Body of pancreas (tissue), 4 donors: Measurements from ENCODE around the gene S100A7. TPM values are rescaled to one million over a fixed set of nuclear protein-coding genes. Genes with fewer than 3 reads are reported as not detected.

Source experiments
- ATAC-seq: fragments of 150-250 bp; one replicate; pipeline ENCODE4 v1.9.1; 2016
- DNase-seq, 4 donors: peaks; one replicate each; pipeline ENCODE4 v3.0.0-alpha.2; 2019
- H3K27ac ChIP-seq, 4 donors: fragments of 200-600 bp; sonication (generic); 1 replicate in 3 of 4; 2 replicates in 1 of 4; pipeline versions ENCODE4 v1.5.1 to v1.6.1; 2016 to 2019; ENCODE audit warnings: mild to moderate bottlenecking in 1 of 4, mixed read lengths in 1 of 4, moderate library complexity in 1 of 4
- H3K27me3 ChIP-seq, 2 donors: fragments of 200-600 bp; sonication (generic); one replicate each; pipeline ENCODE4 v1.6.0; 2016; ENCODE audit warnings: mild to moderate bottlenecking in 1 of 2
- H3K36me3 ChIP-seq, 2 donors: fragments of 200-600 bp; sonication (generic); replicated peaks in 1 of 2; 2 replicates each; pipeline ENCODE4 v1.5.1; 2016; ENCODE audit warnings: low read depth in 2 of 2; ENCODE audit not compliant: insufficient read depth in 1 of 2
- H3K4me1 ChIP-seq: fragments of 200-600 bp; sonication (generic); one replicate; pipeline ENCODE4 v1.6.0; 2016
- H3K4me3 ChIP-seq, 2 donors: fragments of 200-600 bp; sonication (generic); 1 replicate in 1 of 2; 2 replicates in 1 of 2; pipeline ENCODE4 v1.5.1; 2016 to 2019
- H3K9me3 ChIP-seq, 3 donors: fragments of 200-600 bp; sonication (generic); 1 replicate in 2 of 3; 2 replicates in 1 of 3; pipeline ENCODE4 v1.5.1; 2016
- POLR2A ChIP-seq, 3 donors: fragments of 450-650 bp; IDR thresholded peaks; one replicate each; pipeline ENCODE4 v1.6.1; 2016; ENCODE audit warnings: antibody characterized with exemption in 3 of 3, mild to moderate bottlenecking in 2 of 3
- WGBS, 2 donors: methylation state at CpG; one replicate each; pipeline ENCODE4 v1.1.5; 2017; 5-methylcytosine and 5-hydroxymethylcytosine counted together
- intact Hi-C: fragments of 100-400 bp; cut with DNase I; formaldehyde crosslinking; loops from one replicate; pipeline ENCODE4 v1.15.1; 2023
- total RNA-seq, 2 donors: library from RNA; depleted of rRNA; stranded (reverse); fragments of >200 nt; gene quantifications; one replicate each; pipeline ENCODE4 v1.1.0, GENCODE V29; 2016
- TF ChIP-seq, protein P1 (sequence below), 7 experiments: fragments of 450-650 bp in 4 of 7; fragments of 200-600 bp in 3 of 7; sonication (generic) in 3 of 7; IDR thresholded peaks; one replicate each; pipeline ENCODE4 v1.5.1; 2016 to 2019; ENCODE audit warnings: antibody characterized with exemption in 7 of 7

S100A7 gene
- total RNA-seq, 2 donors from 2014 or later: not detected

DNA sequence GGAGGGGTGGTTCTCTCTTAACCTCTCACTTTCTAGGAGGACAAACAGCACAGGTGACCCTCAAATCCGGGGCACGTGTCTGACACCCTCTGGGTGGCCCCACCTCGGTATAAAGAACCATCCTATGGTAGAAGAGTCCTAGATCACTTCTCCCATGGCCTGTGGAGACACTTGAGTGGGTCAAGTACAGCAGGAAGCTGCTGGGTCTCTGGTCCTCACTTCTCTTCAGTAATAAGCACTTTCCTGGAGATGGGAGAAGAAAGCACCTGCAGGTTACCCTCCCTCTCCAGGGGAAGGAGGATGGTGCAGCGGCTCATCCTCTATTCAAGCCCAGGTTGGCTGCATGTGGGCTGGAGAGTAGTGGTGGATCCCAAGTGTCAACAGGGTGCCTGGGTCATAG lies 17.0 kb downstream of the S100A7 start:
- DNase-seq (no peak), ATAC-seq (no peak)
- Histone ChIP-seq H3K4me1 (no peaks in the 10 kb centered on the region), H3K9me3 (no peaks in the 10 kb centered on the region), H3K27me3 (no peaks in the 10 kb centered on the region), H3K4me3 (no peak overlapping the region), H3K36me3 (no peaks in the 10 kb centered on the region), H3K27ac (no peak overlapping the region)
- intact Hi-C loops: no loop called here
- 40 to 45% methylated on average over 4 of the region's 4 CpGs for WGBS, 2 donors
- TF ChIP-seq, protein P1, sequence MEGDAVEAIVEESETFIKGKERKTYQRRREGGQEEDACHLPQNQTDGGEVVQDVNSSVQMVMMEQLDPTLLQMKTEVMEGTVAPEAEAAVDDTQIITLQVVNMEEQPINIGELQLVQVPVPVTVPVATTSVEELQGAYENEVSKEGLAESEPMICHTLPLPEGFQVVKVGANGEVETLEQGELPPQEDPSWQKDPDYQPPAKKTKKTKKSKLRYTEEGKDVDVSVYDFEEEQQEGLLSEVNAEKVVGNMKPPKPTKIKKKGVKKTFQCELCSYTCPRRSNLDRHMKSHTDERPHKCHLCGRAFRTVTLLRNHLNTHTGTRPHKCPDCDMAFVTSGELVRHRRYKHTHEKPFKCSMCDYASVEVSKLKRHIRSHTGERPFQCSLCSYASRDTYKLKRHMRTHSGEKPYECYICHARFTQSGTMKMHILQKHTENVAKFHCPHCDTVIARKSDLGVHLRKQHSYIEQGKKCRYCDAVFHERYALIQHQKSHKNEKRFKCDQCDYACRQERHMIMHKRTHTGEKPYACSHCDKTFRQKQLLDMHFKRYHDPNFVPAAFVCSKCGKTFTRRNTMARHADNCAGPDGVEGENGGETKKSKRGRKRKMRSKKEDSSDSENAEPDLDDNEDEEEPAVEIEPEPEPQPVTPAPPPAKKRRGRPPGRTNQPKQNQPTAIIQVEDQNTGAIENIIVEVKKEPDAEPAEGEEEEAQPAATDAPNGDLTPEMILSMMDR (IDR thresholded peaks at IDR 0.05): no peak
- no peak for TF ChIP-seq POLR2A (IDR thresholded peaks at IDR 0.05)

DNA sequence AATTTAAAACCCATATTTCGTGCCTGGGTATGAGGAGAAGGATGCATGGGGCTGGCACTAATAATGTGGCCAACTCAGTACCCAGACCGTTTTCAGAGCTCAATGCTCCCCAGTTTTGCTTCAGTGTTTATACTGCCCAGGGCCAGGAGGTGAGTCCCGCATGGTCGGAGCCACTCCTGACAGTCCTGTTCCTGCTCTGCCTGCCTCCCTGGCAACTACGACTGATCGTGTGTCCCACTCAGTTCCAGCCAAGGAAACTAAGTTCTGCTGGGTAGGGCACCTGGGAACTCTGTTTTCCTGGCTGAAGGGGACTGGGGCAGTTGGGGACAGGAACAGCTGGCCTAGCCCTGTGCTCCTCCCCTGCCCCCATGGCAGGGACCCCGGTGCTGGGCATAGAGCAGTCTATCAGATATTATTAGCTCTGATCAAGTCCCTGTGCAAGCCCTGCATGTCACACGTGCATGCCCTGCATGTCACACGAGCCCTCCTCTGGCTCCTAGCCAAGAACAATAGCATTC lies 19.2 kb downstream of the S100A7 start:
- WGBS, 2 donors: 50% methylated on average over 9 of the region's 9 CpGs
- Histone ChIP-seq H3K4me1 (no peaks in the 10 kb centered on the region), H3K36me3 (no peaks in the 10 kb centered on the region), H3K4me3 (no peak overlapping the region), H3K9me3 (no peaks in the 10 kb centered on the region), H3K27ac (no peak overlapping the region), H3K27me3 (no peaks in the 10 kb centered on the region)
- intact Hi-C loops: no loop called here
- DNase-seq (no peak), ATAC-seq (no peak)
- TF ChIP-seq, protein P1 (IDR thresholded peaks at IDR 0.05): no peak

DNA sequence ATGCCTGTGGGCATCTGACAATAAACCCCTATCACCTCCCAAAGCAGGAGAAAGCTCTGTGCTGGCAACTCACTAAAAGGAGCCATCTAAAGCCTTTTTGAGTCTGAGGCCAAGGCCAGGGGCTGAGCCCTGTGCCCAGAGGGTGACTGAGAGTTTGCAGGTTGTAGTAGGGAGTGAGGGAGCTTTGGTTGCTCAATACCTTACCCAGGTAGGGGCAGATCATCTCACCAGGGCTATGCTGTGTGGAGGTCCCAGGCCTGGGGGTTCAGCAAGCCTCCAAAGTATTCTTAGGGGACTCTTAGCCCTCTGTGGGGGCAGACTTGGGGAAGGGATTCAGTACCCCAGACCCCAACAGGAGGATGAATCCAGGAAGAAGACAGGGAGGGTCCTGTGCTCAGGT lies 21.2 kb downstream of the S100A7 start:
- ATAC-seq (no peak), DNase-seq (no peak)
- H3K4me1 ChIP-seq: no peaks in the 10 kb centered on the region
- intact Hi-C loops: no loop called here
- no peak for TF ChIP-seq POLR2A (IDR thresholded peaks at IDR 0.05)
- TF ChIP-seq, protein P1 (IDR thresholded peaks at IDR 0.05): no peak
- H3K9me3 ChIP-seq: no peaks in the 10 kb centered on the region
- H3K36me3 ChIP-seq: no peaks in the 10 kb centered on the region
- no peak overlapping the region for H3K4me3 ChIP-seq
- no peaks in the 10 kb centered on the region for H3K27me3 ChIP-seq
- H3K27ac ChIP-seq: no peak overlapping the region

DNA sequence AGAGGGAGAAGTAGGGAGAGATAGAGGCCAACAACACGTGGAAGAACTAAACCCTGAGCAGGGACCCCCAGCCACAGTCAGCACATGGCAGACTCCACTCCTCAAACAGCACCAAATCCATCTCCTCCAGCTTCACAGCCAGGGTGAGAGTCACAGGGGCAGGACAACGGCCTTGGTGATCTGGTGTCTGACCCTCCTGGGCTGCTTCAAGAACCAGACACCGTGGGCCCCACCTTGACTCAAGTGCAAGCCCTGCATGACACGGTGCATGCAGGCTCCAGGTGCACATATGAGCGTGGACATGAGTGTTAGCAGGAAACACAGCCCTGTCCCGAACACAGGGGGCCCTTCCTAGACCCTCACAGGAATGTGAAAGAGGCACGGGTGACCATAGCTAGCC lies 21.9 kb downstream of the S100A7 start:
- H3K27ac ChIP-seq: no peak overlapping the region
- intact Hi-C loops: no loop called here
- no peak for TF ChIP-seq POLR2A (IDR thresholded peaks at IDR 0.05)
- TF ChIP-seq, protein P1 (IDR thresholded peaks at IDR 0.05): no peak
- no peaks in the 10 kb centered on the region for H3K36me3 ChIP-seq
- no peak for DNase-seq
- H3K4me1 ChIP-seq: no peaks in the 10 kb centered on the region
- no peaks in the 10 kb centered on the region for H3K27me3 ChIP-seq
- H3K4me3 ChIP-seq: no peak overlapping the region
- no peaks in the 10 kb centered on the region for H3K9me3 ChIP-seq
- 47 to 61% methylated on average over 7 of the region's 7 CpGs for WGBS, 2 donors
- ATAC-seq: no peak

DNA sequence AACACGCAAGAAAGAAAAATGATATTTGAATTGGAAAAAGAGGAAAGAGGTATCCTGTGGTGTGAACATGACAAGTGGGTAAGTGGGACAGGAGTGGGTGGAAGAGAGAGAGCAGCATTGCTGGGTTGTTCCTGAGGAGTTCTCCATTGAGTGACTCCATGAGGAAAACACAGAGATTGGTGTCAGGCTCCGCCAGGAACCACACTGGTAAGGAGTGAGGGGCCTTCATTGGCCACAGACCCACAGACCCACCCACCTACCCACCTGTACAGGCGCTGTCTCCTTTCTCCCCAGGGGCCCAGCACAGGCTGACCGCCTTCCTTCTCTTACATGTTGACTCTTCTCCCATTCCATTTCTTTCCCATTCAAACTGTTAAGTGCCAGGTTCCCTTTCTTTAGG lies 23.2 kb downstream of the S100A7 start:
- H3K27me3 ChIP-seq: no peaks in the 10 kb centered on the region
- H3K4me3 ChIP-seq: no peak overlapping the region
- intact Hi-C loops: no loop called here
- H3K9me3 ChIP-seq: no peaks in the 10 kb centered on the region
- 74% methylated on average over 4 of the region's 4 CpGs for WGBS, 2 donors
- no peaks in the 10 kb centered on the region for H3K36me3 ChIP-seq
- ATAC-seq: no peak
- H3K4me1 ChIP-seq: no peaks in the 10 kb centered on the region
- TF ChIP-seq, protein P1 (IDR thresholded peaks at IDR 0.05): no peak
- no peak for TF ChIP-seq POLR2A (IDR thresholded peaks at IDR 0.05)
- no peak overlapping the region for H3K27ac ChIP-seq
- no peak for DNase-seq
